ENCODE data around the gene IL4R. TPM values are rescaled to one million over a fixed set of nuclear protein-coding genes. Genes with fewer than 3 reads are reported as not detected.

IL4R gene
- total and polyA plus RNA-seq, 2 of the 13 experiments (the other 11 are each of a cell fraction or from before 2014, with no cell fraction given), result 15.9 to 49.6 TPM

GRCh38 chr16:27321013-27321915 lies 7.5 kb downstream of the IL4R start:
- Histone ChIP-seq H3K9me3 (ENCODE audit: low read length) (no peaks in the 10 kb centered on the region), H3K4me1 (ENCODE audit: insufficient read depth, low read length) (peaks cover 79% of the 10 kb centered on the region), H2AFZ (ENCODE audit: low read length) (no peak overlapping the region), H3K4me2 (ENCODE audit: low read depth, low read length) (no peak overlapping the region), H3K4me3 (replicated peaks in 1 of 3; ENCODE audit: insufficient read depth in 1 of 3, low read depth in 2 of 3, low read length in 3 of 3) (no peak overlapping the region), H3K79me2 (ENCODE audit: insufficient read depth, low read length) (peaks cover 60% of the 10 kb centered on the region), H3K27ac (ENCODE audit: extremely low read length, insufficient read depth, low read length) (no peak overlapping the region), H3K36me3 (replicated peaks in 1 of 2; ENCODE audit: control insufficient read depth in 1 of 2, insufficient read depth in 2 of 2, low read length in 2 of 2) (peaks cover 0 to 2% of the 10 kb centered on the region in 2 experiments; a peak in 2 of 5 replicates), H3K27me3 (ENCODE audit: control insufficient read depth in 1 of 2, insufficient read depth in 2 of 2, low read length in 2 of 2) (no peaks in the 10 kb centered on the region), H4K20me1 (ENCODE audit: insufficient read depth, low read length) (no peaks in the 10 kb centered on the region; the same call in 1 of the 2 replicates), H3K9ac (ENCODE audit: insufficient read depth, low read depth, low read length) (no peak overlapping the region)
- in situ Hi-C loops (cut with HindIII; ENCODE audit: extremely low pct_ligation_motif_present, low pct_unique_long_range_greater_than_20kb) (no loop called here), intact Hi-C loops (cut with micrococcal nuclease; ENCODE audit: unreplicated experiment) (no loop called here)
- TF ChIP-seq ZKSCAN8 (CRISPR knock-in tag; IDR thresholded peaks at IDR 0.05; ENCODE audit: borderline replicate concordance) (no peak), ZMYM3 (CRISPR knock-in tag; IDR thresholded peaks at IDR 0.05) (0 out of 2 replicates have a peak, but pooled peaks have one; percentile 23), BRCA1 (CRISPR knock-in tag; IDR thresholded peaks at IDR 0.05) (no peak)
- DNase-seq (ENCODE audit: low spot score), result no peak
- no peak for ATAC-seq
- FAIRE-seq, result peak; percentile 32
- no TSS peak for BruUV-seq (replicated peaks)
- WGBS (ENCODE audit: low lambda C conversion rate), result 94% methylated on average over 7 of the region's 7 CpGs
- ChIA-PET POLR2A (interaction anchor here (1.1 to 3.4 kb wide), 5 partner anchors 47 to 118 kb away, joined by 3 to 13 read pairs (median 4); partner anchors contain the start of genes KDM8 and NSMCE1), CTCF (ENCODE audit: low intra/inter-chr PET ratio, low total read pairs) (no interaction called here)

DNA sequence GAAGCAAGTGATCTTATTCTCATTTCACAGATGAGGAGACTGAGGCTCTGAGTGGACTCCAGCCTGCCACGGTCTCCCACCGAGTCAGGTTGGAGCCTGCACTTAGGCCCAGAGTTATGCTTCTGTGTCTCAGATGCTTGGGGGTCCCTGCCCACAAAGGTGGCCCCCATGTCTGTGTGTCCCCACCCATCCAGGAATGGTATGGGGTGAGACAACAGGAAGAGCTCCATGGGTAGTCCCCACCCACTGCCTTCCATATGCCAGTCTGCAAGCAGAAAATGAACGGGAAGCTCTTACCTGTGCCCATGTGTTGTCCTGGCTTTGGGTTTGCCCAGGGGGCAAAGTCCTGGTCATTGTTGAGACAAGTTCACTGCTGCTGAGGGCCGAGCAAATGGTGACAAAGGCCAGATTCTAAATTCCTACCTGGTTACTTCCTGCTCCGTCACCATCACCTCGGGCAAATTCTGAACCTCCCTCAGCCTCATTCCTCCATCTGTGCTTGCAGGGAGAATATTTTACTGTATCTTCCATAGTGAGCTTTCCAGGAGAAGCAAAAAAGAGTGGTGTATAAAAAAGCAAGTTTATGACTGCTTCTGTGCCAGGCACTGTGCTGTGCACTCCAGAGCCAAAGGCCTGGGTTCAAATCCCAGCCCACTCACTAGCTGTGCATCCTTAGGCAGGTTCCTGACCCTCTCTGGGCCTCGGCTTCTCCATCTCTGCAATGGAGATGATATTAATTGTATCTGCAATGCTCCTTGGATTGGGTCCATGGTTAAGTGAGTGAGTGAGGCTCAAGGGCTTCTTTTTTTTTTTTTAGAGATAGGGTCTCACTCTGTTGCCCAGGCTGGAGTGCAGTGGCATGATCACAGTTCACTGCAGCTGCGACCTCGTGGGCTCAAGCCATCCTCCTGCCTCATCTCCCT lies 9.3 kb downstream of the IL4R start:
- Histone ChIP-seq H3K9me3 (ENCODE audit: low read length) (no peaks in the 10 kb centered on the region), H3K27ac (ENCODE audit: extremely low read length, insufficient read depth, low read length) (peak overlapping the region; percentile 52), H3K9ac (ENCODE audit: insufficient read depth, low read depth, low read length) (peak overlapping the region; percentile 43), H3K36me3 (replicated peaks in 1 of 2; ENCODE audit: control insufficient read depth in 1 of 2, insufficient read depth in 2 of 2, low read length in 2 of 2) (peaks cover 0 to 2% of the 10 kb centered on the region in 2 experiments; a peak in 2 of 5 replicates), H4K20me1 (ENCODE audit: insufficient read depth, low read length) (no peaks in the 10 kb centered on the region; the same call in 1 of the 2 replicates), H3K79me2 (ENCODE audit: insufficient read depth, low read length) (peaks cover 50% of the 10 kb centered on the region), H3K4me3 (replicated peaks in 1 of 3; ENCODE audit: insufficient read depth in 1 of 3, low read depth in 2 of 3, low read length in 3 of 3) (peak overlapping the region in 1 of 3 experiments; percentile 10; a peak in 2 of 6 replicates), H3K4me2 (ENCODE audit: low read depth, low read length) (peak overlapping the region; percentile 61), H3K27me3 (ENCODE audit: control insufficient read depth in 1 of 2, insufficient read depth in 2 of 2, low read length in 2 of 2) (no peaks in the 10 kb centered on the region), H2AFZ (ENCODE audit: low read length) (no peak overlapping the region), H3K4me1 (ENCODE audit: insufficient read depth, low read length) (peaks cover 78% of the 10 kb centered on the region)
- BruUV-seq (replicated peaks), result no TSS peak
- FAIRE-seq (peak; percentile 88), DNase-seq (ENCODE audit: low spot score) (peak; percentile 89), ATAC-seq (peak; percentile 55)
- ChIA-PET POLR2A (interaction anchor here (0.5 to 3.4 kb wide), 4 partner anchors 53 to 120 kb away, joined by 3 to 13 read pairs (median 4); partner anchors contain the start of genes KDM8 and NSMCE1), CTCF (ENCODE audit: low intra/inter-chr PET ratio, low total read pairs) (no interaction called here)
- intact Hi-C loops (cut with micrococcal nuclease; ENCODE audit: unreplicated experiment), result no loop called here
- in situ Hi-C loops (cut with HindIII; ENCODE audit: extremely low pct_ligation_motif_present, low pct_unique_long_range_greater_than_20kb), result no loop called here
- 47% methylated on average over 9 of the region's 9 CpGs for WGBS (ENCODE audit: low lambda C conversion rate)
- TF ChIP-seq DMAP1 (CRISPR knock-in tag; IDR thresholded peaks at IDR 0.05) (0 out of 2 replicates have a peak, but pooled peaks have one; percentile 59), REL (CRISPR knock-in tag; conservative IDR thresholded peaks at IDR 0.05) (no peak), SOX13 (IDR thresholded peaks at IDR 0.05) (no peak), SOX13 (CRISPR knock-in tag; conservative IDR thresholded peaks at IDR 0.05 in 1 of 2, IDR thresholded peaks at IDR 0.05 in 1 of 2) (peak in 1 of 2 experiments; percentile 82; a peak in 2 of 4 replicates), RAD21 (CRISPR knock-in tag; IDR thresholded peaks at IDR 0.05) (0 out of 2 replicates have a peak, but pooled peaks have one; percentile 15), ZFP36 (IDR thresholded peaks at IDR 0.05; ENCODE audit: borderline replicate concordance, low read depth, low read length, partially characterized antibody) (peak; percentile 57), ZNF780A (CRISPR knock-in tag; IDR thresholded peaks at IDR 0.05) (no peak), ZNF615 (CRISPR knock-in tag; IDR thresholded peaks at IDR 0.05; ENCODE audit: borderline replicate concordance) (no peak), ZNF530 (CRISPR knock-in tag; IDR thresholded peaks at IDR 0.05; ENCODE audit: low read depth) (no peak), ZBTB7B (CRISPR knock-in tag; IDR thresholded peaks at IDR 0.05) (peak; percentile 21; the same call in 1 of the 2 replicates), HINFP (CRISPR knock-in tag; IDR thresholded peaks at IDR 0.05; ENCODE audit: low read depth) (peak; percentile 51; the same call in 1 of the 2 replicates)

Measured in HepG2 (cell line).